HCT116 (cell line): Measurements from ENCODE around the gene ZFHX3. TPM values are rescaled to one million over a fixed set of nuclear protein-coding genes. Genes with fewer than 3 reads are reported as not detected.

Experiments used
- ATAC-seq: fragments of 200-7000 bp; cut with Tn5 transposase; 2 replicates; pipeline ENCODE4 v1.9.1; 2020; ENCODE audit warnings: mild to moderate bottlenecking, moderate library complexity
- BruUV-seq: library from RNA; stranded (reverse); fragments of 400-500 nt; replicated peaks from 2 replicates; lab custom pipeline; 2021; lab: Mats Ljungman, UMichigan
- CTCF ChIA-PET: fragments of 300-600 bp; sonication (Branson Sonifier 250); formaldehyde crosslinking; loops from one replicate; lab custom pipeline; 2021; ENCODE audit warnings: antibody characterized with exemption; lab: Charles Lee
- POLR2A ChIA-PET: fragments of 300-600, 350-600 bp; sonication (Branson Sonifier 250); formaldehyde crosslinking; loops from one replicate; lab custom pipeline; 2021; ENCODE audit warnings: antibody characterized with exemption; lab: Charles Lee
- RAD21 ChIA-PET, 2 experiments: fragments of 300-600 bp; sonication (Branson Sonifier 250); formaldehyde crosslinking; loops; one replicate each; lab custom pipeline; 2023; ENCODE audit warnings: low total read pairs in 2 of 2; ENCODE audit not compliant: uncharacterized antibody in 2 of 2, unreplicated experiment in 2 of 2, low non-redundant PET in 1 of 2; lab: Charles Lee
- DNase-seq: peaks from one replicate; pipeline ENCODE4 v3.0.0-alpha.2; 2010; ENCODE audit warnings: low read depth, low spot score
- H2AFZ ChIP-seq: fragments of 200-600 bp; shearing (Covaris generic), sonication (generic); 2 replicates; pipeline ENCODE4 v1.6.1; 2017; ENCODE audit warnings: low read depth, mixed run types, mixed read lengths, antibody characterized with exemption, low read length; ENCODE audit not compliant: poor library complexity, severe bottlenecking
- H3K27ac ChIP-seq: 2 replicates; pipeline ENCODE4 v1.5.1; 2012; ENCODE audit warnings: low read depth, low read length
- H3K27me3 ChIP-seq: fragments of 200-600 bp; sonication (generic); 2 replicates; pipeline ENCODE4 v1.6.1; 2016; ENCODE audit warnings: mixed run types, low read length, mixed read lengths; ENCODE audit not compliant: insufficient read depth
- H3K36me3 ChIP-seq, 2 experiments: fragments of 200-500 bp in 1 of 2; fragments of 200-600 bp in 1 of 2; sonication (Bioruptor generic) in 1 of 2; sonication (generic) in 1 of 2; 2 replicates each; pipeline versions ENCODE4 v1.5.1 to v1.6.1; 2014 to 2016; ENCODE audit warnings: low read length in 2 of 2, inconsistent platforms in 1 of 2, mixed read lengths in 1 of 2, mixed run types in 1 of 2; ENCODE audit not compliant: insufficient read depth in 2 of 2, control insufficient read depth in 1 of 2
- H3K4me1 ChIP-seq, 2 experiments: fragments of 200-600 bp in 1 of 2; sonication (generic) in 1 of 2; 2 replicates each; pipeline versions ENCODE4 v1.5.1 to v1.6.1; 2012 to 2017; ENCODE audit warnings: low read length in 2 of 2, inconsistent platforms in 1 of 2, mild to moderate bottlenecking in 1 of 2, mixed read lengths in 1 of 2, mixed run types in 1 of 2, moderate library complexity in 1 of 2; ENCODE audit not compliant: insufficient read depth in 2 of 2, control insufficient read depth in 1 of 2
- H3K4me2 ChIP-seq: fragments of 200-600 bp; sonication (generic); 2 replicates; pipeline ENCODE4 v1.6.1; 2017; ENCODE audit warnings: mixed run types, low read length, mixed read lengths
- H3K4me3 ChIP-seq, 2 experiments: fragments of 200-600 bp in 1 of 2; sonication (generic) in 1 of 2; replicated peaks in 1 of 2; 2 replicates each; pipeline ENCODE4 v1.5.1; 2011 to 2016; ENCODE audit warnings: low read length in 2 of 2, control low read depth in 1 of 2, low read depth in 1 of 2, mild to moderate bottlenecking in 1 of 2, mixed read lengths in 1 of 2, mixed run types in 1 of 2
- H3K79me2 ChIP-seq: fragments of 200-600 bp; sonication (generic); 2 replicates; pipeline ENCODE4 v1.6.1; 2017; ENCODE audit warnings: mild to moderate bottlenecking, mixed run types, low read length, moderate library complexity, mixed read lengths; ENCODE audit not compliant: insufficient read depth
- H3K9ac ChIP-seq: fragments of 200-600 bp; sonication (generic); 2 replicates; pipeline ENCODE4 v1.6.1; 2016; ENCODE audit warnings: low read length, mixed read lengths
- H3K9me2 ChIP-seq: fragments of 200-600 bp; sonication (generic), shearing (Covaris generic); 2 replicates; pipeline ENCODE4 v1.6.1; 2017; ENCODE audit warnings: mixed run types, mild to moderate bottlenecking, moderate library complexity; ENCODE audit not compliant: insufficient read depth
- H3K9me3 ChIP-seq, 2 experiments: fragments of 200-500 bp in 1 of 2; fragments of 200-600 bp in 1 of 2; sonication (Bioruptor generic) in 1 of 2; sonication (generic) in 1 of 2; 2 replicates each; pipeline ENCODE4 v1.6.1; 2014 to 2017; ENCODE audit warnings: low read length in 2 of 2, mixed read lengths in 2 of 2, inconsistent platforms in 1 of 2, low read depth in 1 of 2, mild to moderate bottlenecking in 1 of 2, mixed run types in 1 of 2, moderate library complexity in 1 of 2; ENCODE audit not compliant: control insufficient read depth in 1 of 2, insufficient read depth in 1 of 2
- H4K20me1 ChIP-seq: fragments of 200-600 bp; sonication (generic), shearing (Covaris generic); 2 replicates; pipeline ENCODE4 v1.6.1; 2017; ENCODE audit warnings: mixed run types, mild to moderate bottlenecking, moderate library complexity; ENCODE audit not compliant: insufficient read depth
- ATF3 ChIP-seq: IDR thresholded peaks from 2 replicates; pipeline ENCODE4 v1.6.1; 2012
- CBX3 ChIP-seq: IDR thresholded peaks from 2 replicates; pipeline ENCODE4 v1.6.1; 2012; ENCODE audit warnings: low read depth
- CEBPB ChIP-seq: IDR thresholded peaks from 2 replicates; pipeline ENCODE4 v1.6.1; 2012; ENCODE audit warnings: low read depth
- EGR1 ChIP-seq: IDR thresholded peaks from 2 replicates; pipeline ENCODE4 v1.6.1; 2012; ENCODE audit warnings: low read depth
- EZH2 ChIP-seq: fragments of 200-600 bp; sonication (generic); IDR thresholded peaks from 2 replicates; pipeline ENCODE4 v1.6.1; 2017; ENCODE audit warnings: antibody characterized with exemption, mixed run types
- EZH2phosphoT487 ChIP-seq: fragments of 200-600 bp; IDR thresholded peaks from 2 replicates; pipeline ENCODE4 v1.6.1; 2018; ENCODE audit warnings: antibody characterized with exemption, borderline replicate concordance
- FOSL1 ChIP-seq: IDR thresholded peaks from 2 replicates; pipeline ENCODE4 v1.6.1; 2012; ENCODE audit warnings: low read depth
- JUND ChIP-seq: IDR thresholded peaks from 2 replicates; pipeline ENCODE4 v1.6.1; 2012
- MAX ChIP-seq: IDR thresholded peaks from 2 replicates; pipeline ENCODE4 v1.6.1; 2012
- RAD21 ChIP-seq: IDR thresholded peaks from 2 replicates; pipeline ENCODE4 v1.6.1; 2012; ENCODE audit warnings: low read depth, mild to moderate bottlenecking
- SIN3A ChIP-seq: IDR thresholded peaks from 2 replicates; pipeline ENCODE4 v1.6.1; 2012; ENCODE audit warnings: low read depth
- SP1 ChIP-seq: IDR thresholded peaks from 2 replicates; pipeline ENCODE4 v1.6.1; 2012; ENCODE audit warnings: low read depth
- SRF ChIP-seq: IDR thresholded peaks from 2 replicates; pipeline ENCODE4 v1.6.1; 2012; ENCODE audit warnings: low read depth
- TCF7L2 ChIP-seq: IDR thresholded peaks from 2 replicates; pipeline ENCODE4 v1.7.0; 2011; ENCODE audit warnings: borderline replicate concordance, inconsistent platforms; ENCODE audit not compliant: insufficient read depth, insufficient read length; ENCODE audit errors: extremely low read depth
- YY1 ChIP-seq: IDR thresholded peaks from 2 replicates; pipeline ENCODE4 v1.6.1; 2011; ENCODE audit warnings: low read length, low read depth, moderate library complexity, mild to moderate bottlenecking; ENCODE audit not compliant: insufficient replicate concordance; ENCODE audit errors: extremely low read depth
- ZBTB33 ChIP-seq: IDR thresholded peaks from 2 replicates; pipeline ENCODE4 v1.6.1; 2011; ENCODE audit warnings: mild to moderate bottlenecking, low read length, moderate library complexity; ENCODE audit not compliant: insufficient replicate concordance; ENCODE audit errors: extremely low read depth
- ZFX ChIP-seq: fragments of 450-650 bp; IDR thresholded peaks from 2 replicates; pipeline ENCODE4 v1.6.1; 2017
- ZNF274 ChIP-seq: fragments of 200-500 bp; sonication (Bioruptor generic); IDR thresholded peaks from 2 replicates; pipeline ENCODE4 v1.6.1; 2014; ENCODE audit warnings: mild to moderate bottlenecking, low read depth, low read length, inconsistent platforms
- intact Hi-C: fragments of 100-400 bp; cut with micrococcal nuclease; formaldehyde crosslinking; loops from 2 replicates; pipeline ENCODE4 v1.10.0; 2022
- total RNA-seq: library from RNA; stranded (reverse); gene quantifications from one replicate; pipeline ENCODE4 v1.2.1, GENCODE V29; 2021; ENCODE audit not compliant: unreplicated experiment
- TF ChIP-seq, protein P1 (sequence below), 3 experiments: fragments of 200-600 bp in 1 of 3; sonication (generic) in 1 of 3; IDR thresholded peaks in 2 of 3; conservative IDR thresholded peaks in 1 of 3; 2 replicates each; pipeline ENCODE4 v1.5.1; 2012 to 2017; ENCODE audit warnings: low read depth in 2 of 3, low read length in 2 of 3, antibody characterized with exemption in 1 of 3, borderline replicate concordance in 1 of 3, control low read depth in 1 of 3, mild to moderate bottlenecking in 1 of 3, mixed read lengths in 1 of 3, mixed run types in 1 of 3, moderate library complexity in 1 of 3; ENCODE audit not compliant: insufficient read depth in 1 of 3
- TF ChIP-seq, protein P2 (sequence below): IDR thresholded peaks from 2 replicates; pipeline ENCODE4 v1.6.1; 2012; ENCODE audit warnings: low read depth

ZFHX3 gene
- total RNA-seq, 1 experiment from 2014 or later = 6.3 TPM

DNA sequence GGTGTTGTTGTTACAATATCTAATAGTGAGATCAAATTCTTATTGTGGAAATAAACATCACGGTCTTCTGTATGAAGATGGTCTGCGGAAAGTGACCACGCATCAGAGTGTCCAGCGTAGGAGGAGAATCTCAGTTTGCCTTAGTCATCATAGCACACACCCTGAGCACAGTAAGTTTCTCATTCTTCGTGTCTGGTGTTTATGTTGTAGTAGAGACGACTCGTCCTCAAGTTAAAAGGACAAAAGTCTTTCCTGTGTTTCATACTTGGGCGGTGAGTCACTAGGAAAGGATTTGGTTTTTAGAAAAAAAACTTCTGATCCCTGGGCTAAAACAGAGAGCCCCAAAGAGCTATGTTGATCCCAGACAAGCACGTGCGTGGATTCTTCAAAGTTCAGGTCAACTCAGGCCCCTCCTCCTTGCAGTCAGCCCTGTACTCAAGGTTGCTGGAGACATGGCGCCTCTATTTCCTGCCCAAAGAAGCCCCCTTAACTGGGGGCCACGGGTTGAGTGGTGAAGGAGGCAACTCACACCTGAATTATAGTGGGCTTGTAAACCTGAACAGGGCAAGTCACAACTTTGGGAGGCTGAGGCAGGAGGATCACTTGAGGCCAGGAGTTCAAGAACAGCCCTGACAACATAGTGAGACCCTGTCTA lies 170.4 kb downstream of the ZFHX3 start:
- Histone ChIP-seq H3K27me3 (no peaks in the 10 kb centered on the region), H4K20me1 (no peaks in the 10 kb centered on the region), H3K9me3 (no peaks in the 10 kb centered on the region), H3K79me2 (no peaks in the 10 kb centered on the region), H3K4me3 (peak overlapping the region in 1 of 2 experiments; percentile 32; a peak in 2 of 4 replicates), H3K9me2 (no peaks in the 10 kb centered on the region), H3K9ac (peak overlapping the region; percentile 40; the same call in 1 of the 2 replicates), H3K36me3 (no peaks in the 10 kb centered on the region), H3K4me1 (peaks cover 37 to 39% of the 10 kb centered on the region in 2 experiments), H3K4me2 (peak overlapping the region; percentile 72), H3K27ac (peak overlapping the region; percentile 67), H2AFZ (no peak overlapping the region)
- intact Hi-C loops = no loop called here
- DNase-seq (peak; percentile 83), ATAC-seq (peak; percentile 92)
- RAD21 ChIA-PET = no interaction called here
- CTCF ChIA-PET = no interaction called here
- POLR2A ChIA-PET = no interaction called here
- no TSS peak for BruUV-seq
- TF ChIP-seq EZH2 (no peak), ZFX (no peak), SRF (peak; percentile 52; the same call in 1 of the 2 replicates), JUND (peak; percentile 90), ATF3 (no peak), EZH2phosphoT487 (no peak), SIN3A (no peak), EGR1 (peak; percentile 80), TCF7L2 (peak; percentile 66), SP1 (peak; percentile 80), RAD21 (no peak), CEBPB (peak; percentile 61; the same call in 1 of the 2 replicates), ZNF274 (no peak), YY1 (no peak), ZBTB33 (no peak), CBX3 (peak; percentile 63; the same call in 1 of the 2 replicates), MAX (peak; percentile 84), FOSL1 (peak; percentile 86)
- TF ChIP-seq, protein P1, sequence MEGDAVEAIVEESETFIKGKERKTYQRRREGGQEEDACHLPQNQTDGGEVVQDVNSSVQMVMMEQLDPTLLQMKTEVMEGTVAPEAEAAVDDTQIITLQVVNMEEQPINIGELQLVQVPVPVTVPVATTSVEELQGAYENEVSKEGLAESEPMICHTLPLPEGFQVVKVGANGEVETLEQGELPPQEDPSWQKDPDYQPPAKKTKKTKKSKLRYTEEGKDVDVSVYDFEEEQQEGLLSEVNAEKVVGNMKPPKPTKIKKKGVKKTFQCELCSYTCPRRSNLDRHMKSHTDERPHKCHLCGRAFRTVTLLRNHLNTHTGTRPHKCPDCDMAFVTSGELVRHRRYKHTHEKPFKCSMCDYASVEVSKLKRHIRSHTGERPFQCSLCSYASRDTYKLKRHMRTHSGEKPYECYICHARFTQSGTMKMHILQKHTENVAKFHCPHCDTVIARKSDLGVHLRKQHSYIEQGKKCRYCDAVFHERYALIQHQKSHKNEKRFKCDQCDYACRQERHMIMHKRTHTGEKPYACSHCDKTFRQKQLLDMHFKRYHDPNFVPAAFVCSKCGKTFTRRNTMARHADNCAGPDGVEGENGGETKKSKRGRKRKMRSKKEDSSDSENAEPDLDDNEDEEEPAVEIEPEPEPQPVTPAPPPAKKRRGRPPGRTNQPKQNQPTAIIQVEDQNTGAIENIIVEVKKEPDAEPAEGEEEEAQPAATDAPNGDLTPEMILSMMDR (IDR thresholded peaks at IDR 0.05 in 2 of 3, conservative IDR thresholded peaks at IDR 0.05 in 1 of 3; ENCODE audit: borderline replicate concordance in 1 of 3, insufficient read depth in 1 of 3, low read depth in 2 of 3, low read length in 2 of 3) = no peak
- TF ChIP-seq, protein P2, sequence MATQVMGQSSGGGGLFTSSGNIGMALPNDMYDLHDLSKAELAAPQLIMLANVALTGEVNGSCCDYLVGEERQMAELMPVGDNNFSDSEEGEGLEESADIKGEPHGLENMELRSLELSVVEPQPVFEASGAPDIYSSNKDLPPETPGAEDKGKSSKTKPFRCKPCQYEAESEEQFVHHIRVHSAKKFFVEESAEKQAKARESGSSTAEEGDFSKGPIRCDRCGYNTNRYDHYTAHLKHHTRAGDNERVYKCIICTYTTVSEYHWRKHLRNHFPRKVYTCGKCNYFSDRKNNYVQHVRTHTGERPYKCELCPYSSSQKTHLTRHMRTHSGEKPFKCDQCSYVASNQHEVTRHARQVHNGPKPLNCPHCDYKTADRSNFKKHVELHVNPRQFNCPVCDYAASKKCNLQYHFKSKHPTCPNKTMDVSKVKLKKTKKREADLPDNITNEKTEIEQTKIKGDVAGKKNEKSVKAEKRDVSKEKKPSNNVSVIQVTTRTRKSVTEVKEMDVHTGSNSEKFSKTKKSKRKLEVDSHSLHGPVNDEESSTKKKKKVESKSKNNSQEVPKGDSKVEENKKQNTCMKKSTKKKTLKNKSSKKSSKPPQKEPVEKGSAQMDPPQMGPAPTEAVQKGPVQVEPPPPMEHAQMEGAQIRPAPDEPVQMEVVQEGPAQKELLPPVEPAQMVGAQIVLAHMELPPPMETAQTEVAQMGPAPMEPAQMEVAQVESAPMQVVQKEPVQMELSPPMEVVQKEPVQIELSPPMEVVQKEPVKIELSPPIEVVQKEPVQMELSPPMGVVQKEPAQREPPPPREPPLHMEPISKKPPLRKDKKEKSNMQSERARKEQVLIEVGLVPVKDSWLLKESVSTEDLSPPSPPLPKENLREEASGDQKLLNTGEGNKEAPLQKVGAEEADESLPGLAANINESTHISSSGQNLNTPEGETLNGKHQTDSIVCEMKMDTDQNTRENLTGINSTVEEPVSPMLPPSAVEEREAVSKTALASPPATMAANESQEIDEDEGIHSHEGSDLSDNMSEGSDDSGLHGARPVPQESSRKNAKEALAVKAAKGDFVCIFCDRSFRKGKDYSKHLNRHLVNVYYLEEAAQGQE = no peak
